Raji (cell line): ENCODE measurements around the gene SLC38A2.

ENCODE experiments used
- POLR2A ChIP-seq: IDR thresholded peaks from 2 replicates; pipeline ENCODE4 v1.6.1; 2011; ENCODE audit warnings: low read depth, low read length, control low read depth; ENCODE audit not compliant: insufficient read depth

The SLC38A2 gene

GRCh38 chr12:46402941-46403718 lies 30.6 kb upstream of the SLC38A2 start:
- no peak for TF ChIP-seq POLR2A

GRCh38 chr12:46402451-46402850 lies 29.9 kb upstream of the SLC38A2 start:
- TF ChIP-seq POLR2A, result no peak

GRCh38 chr12:46401662-46402061 lies 29.1 kb upstream of the SLC38A2 start:
- TF ChIP-seq POLR2A, result no peak

DNA sequence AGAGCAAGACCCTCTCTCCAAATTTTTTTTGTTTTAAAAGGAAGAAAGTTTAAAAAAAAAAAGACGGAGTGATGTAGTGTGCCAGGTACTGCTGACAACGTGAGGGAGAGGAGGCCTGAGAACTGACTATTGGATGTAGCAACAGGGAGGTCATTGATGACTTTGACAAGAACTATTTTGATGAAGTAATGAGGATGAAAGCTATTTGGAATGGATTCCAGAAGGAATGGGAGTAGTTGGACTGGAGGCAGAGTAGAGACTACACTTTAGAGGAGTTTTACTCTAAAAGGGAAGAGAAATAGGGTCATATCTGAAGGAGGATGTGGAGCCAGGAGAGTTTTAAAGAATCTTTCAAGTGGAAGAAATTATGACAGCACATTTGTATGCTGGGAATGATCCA lies 27.8 kb upstream of the SLC38A2 start:
- TF ChIP-seq POLR2A, result no peak

DNA sequence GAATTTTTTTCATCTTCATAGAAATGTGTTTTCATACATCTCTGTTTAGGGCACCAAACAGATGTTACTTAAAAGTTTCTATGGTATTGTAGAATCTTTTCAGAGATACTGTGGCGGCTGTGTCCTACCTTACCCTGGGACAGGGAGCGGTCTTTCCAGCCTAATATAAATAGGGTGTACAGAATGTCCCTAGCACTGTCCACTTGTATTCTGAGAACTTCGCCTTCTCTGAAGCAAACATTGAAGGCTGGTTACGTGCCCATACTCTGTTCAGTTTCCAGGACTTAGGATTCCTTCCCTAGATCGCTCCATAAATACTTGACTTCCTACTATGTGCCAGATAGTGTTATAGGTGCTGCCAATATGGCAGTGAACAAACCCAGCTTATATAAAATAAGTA lies 24.3 kb upstream of the SLC38A2 start:
- TF ChIP-seq POLR2A, result no peak

DNA sequence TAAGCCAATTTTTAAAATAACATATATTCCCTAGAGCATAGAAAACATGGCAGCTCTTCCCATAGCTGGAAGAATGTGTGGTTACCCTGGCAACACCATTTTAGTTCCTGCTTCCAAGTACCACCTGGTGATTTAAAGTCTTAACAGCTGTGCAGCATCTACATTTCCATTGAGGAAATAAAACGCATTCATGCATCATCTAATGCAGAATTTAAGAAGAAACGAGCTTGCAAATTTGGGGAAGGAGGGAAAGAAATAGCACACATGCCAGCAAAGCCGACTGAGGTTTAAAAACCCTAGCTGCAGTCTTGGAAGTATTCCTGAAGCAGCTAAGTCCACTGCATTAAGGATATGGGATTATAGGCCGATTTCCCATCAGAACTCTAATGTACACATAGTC lies 22.8 kb upstream of the SLC38A2 start:
- TF ChIP-seq POLR2A, result no peak

- no peak for TF ChIP-seq POLR2A
Measured at GRCh38 chr12:46391630-46392029, 19.1 kb upstream of the SLC38A2 start.

DNA sequence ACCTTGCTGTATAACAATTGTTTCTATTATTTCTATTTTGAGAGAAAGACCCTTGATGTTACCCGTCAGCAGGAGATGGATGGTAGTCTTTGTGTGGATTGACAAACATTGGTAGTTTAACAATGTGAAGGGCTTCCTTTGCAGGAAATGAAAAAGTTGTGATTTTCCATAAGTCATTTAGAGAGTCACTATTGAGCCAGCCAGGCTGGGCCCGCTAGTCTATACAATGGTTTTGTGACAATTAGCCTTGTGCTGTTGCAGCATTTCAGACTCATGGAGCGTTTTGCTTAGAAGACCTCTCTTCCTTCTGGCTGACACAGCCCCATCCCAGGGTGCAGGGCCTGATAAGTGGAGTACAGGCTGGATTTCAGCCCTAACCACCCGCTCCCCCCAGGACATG lies 18.3 kb upstream of the SLC38A2 start:
- no peak for TF ChIP-seq POLR2A

DNA sequence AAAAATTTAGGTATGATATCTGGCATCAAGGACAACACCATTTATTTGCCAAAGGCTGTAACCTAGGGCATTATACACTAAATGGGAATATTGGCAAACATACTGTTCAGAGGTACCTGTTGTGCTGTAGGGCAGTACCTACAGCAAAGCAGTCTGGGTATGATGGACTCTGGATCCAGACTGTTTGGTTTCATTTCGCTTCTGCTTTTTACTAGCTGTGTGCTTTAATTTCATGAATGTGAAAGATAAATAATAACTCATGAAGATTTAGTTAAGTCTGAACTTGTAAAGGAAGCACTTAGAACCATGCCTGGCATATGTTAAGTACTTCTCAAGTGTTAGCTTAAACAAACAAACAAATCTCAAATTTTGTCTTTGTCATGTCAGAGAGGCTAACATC lies 17.7 kb upstream of the SLC38A2 start:
- no peak for TF ChIP-seq POLR2A

DNA sequence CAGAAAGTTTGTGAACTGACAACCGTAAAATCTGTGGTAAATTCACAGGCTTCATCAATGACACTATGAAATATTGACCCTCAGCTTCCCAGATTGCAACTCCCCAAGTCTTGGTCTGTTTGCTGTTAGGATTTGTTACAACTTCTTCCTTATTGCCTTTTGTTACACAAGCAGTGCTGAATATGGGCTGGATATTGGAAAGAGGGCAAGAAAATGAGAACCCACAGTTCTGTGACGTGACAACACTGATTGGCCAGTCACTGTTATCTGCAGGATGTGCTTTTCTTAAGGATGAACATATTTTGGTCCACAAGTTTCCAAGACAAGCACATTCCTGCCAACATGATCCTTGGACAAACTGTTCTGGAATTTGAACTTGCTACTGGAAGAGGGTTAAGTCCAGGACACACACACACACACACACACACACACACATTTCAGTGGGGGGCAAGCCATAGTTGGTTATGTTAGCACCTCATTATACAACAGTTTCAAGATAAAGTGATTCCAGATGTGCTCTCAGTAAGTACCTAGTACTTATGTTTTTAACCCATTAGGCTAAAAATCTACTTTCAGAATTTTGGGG lies 16.6 kb upstream of the SLC38A2 start:
- no peak for TF ChIP-seq POLR2A

DNA sequence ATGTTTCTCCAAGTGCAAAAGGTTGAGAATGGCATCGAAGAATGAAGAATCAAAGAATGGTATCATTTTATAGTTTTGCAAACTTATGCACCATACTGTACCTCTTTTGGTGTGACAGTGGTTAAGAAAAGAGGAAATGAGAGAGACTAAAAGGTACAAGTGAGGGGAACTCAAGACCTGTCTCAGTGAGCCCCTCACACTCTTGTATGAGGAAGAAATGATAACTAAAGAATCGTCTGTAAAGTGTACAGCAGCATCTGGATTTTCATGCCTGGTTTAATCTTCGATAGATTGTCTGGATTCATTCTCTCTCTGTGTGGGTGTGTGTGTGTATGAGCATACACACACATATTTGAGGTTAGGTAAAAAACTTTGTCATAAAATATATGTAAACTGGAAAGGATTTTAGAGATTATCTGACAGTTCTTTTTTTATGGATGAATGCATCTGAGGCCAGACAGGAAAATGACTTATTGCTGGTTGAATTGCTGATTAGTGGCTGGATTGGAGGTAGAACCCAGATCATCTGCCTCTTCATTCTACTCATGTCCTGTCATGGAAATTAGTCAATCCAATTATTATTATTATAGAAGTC lies 16.0 kb upstream of the SLC38A2 start:
- no peak for TF ChIP-seq POLR2A

GRCh38 chr12:46387670-46388069 lies 15.1 kb upstream of the SLC38A2 start:
- TF ChIP-seq POLR2A, result 0 out of 2 replicates have a peak, but pooled peaks have one; percentile 20

DNA sequence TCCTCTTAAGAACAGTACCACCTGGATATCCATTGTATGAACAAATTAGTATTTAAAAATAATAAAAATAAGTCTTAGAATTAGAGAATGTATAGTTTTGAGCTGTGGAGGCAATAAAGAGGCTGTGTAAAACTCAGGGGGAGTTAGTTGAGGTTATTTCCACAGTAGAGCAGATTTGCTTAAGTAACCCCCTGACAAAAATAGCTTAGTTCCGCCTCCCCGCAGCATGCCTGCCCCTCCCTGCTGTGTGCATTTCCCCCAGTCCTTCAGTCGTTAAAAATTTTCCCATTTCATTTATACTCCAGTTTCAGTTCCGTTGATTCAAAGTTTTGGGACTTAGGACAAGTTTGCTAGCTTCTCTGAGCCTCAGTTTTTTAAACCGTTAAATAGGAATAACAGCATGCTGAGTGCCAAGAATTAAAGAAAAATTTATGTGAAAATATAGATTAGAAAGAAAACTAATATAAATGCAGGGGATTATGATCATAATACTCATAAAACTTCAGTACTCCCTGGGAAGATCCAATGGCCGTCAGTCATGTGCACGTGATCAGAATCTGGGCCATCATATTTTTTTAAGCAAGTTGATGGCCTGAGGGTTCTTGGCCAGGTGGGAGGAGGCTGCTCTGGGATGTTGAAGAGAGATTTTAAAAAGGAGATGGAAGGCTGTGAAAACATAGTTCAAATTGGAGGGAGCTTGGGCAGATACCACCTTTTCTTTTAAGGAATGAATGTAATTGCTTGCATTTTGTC lies 14.5 kb upstream of the SLC38A2 start:
- TF ChIP-seq POLR2A, result no peak; the same call in 1 of the 2 replicates

DNA sequence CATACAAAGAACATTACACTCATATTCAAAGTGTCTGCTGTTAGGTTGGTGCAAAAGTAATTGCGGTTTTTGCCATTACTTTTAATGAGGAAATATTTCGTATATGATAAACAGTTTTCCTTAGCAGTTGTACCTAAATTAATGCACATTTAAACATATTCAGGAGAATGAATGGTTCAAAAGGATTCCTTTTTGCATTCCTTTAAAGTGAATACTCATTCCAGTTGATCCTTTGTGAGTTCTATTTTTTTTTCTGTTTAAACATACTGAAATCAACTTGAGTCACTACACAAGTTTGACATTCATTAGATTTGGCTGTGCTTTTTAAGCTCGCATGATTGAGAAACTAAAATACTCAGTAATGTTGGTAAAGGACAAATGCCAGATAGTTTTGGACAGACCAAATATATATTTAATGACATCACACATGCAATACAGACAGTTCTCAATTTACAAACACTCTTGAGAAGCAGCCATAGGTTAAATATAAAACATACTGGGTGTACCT lies 13.8 kb upstream of the SLC38A2 start:
- no peak for TF ChIP-seq POLR2A

DNA sequence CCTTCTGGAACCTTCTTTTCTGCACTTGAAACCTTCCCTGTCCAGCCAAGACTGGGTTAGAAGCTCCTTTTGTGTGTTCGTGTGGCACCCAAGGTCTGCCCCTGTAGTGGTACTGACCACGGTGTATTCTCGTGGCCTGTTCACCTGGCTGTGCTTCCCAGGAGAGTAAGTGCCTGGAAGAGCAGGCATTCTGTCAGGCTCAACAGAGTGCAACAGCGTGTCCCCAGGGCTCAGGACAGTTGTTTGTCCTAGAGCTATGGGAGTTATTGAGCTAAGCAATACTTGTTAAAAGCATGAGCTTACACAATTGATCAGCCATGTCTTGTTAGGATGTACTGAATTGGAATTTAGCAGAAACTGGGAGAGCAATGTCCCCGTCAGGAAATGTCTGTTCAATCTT lies 12.9 kb upstream of the SLC38A2 start:
- no peak for TF ChIP-seq POLR2A

- no peak for TF ChIP-seq POLR2A
Measured at GRCh38 chr12:46384451-46385309, 12.1 kb upstream of the SLC38A2 start.
